H9 (cell line): ENCODE results near the gene CCR3. TPM values are rescaled to one million over a fixed set of nuclear protein-coding genes. Genes with fewer than 3 reads are reported as not detected.

Experiments
- DNase-seq: peaks from one replicate; pipeline ENCODE4 v3.0.0-alpha.2; 2017
- H2AFZ ChIP-seq: one replicate; pipeline ENCODE4 v1.6.1; 2013; ENCODE audit warnings: mild to moderate bottlenecking, low read length, control low read depth, moderate library complexity
- H2AK5ac ChIP-seq: 2 replicates; pipeline ENCODE4 v1.6.1; 2013; ENCODE audit warnings: low read length, control low read depth, mixed read lengths; ENCODE audit not compliant: insufficient read length
- H2BK120ac ChIP-seq: one replicate; pipeline ENCODE4 v1.6.1; 2013; ENCODE audit warnings: low read depth, mild to moderate bottlenecking, low read length, control low read depth, inconsistent platforms; ENCODE audit not compliant: poor library complexity, severe bottlenecking
- H2BK12ac ChIP-seq: 2 replicates; pipeline ENCODE4 v1.6.1; 2013; ENCODE audit warnings: low read length, control low read depth, mixed read lengths, low read depth; ENCODE audit not compliant: insufficient read length
- H2BK15ac ChIP-seq: 2 replicates; pipeline ENCODE4 v1.6.1; 2013; ENCODE audit warnings: low read depth, low read length, control low read depth
- H2BK20ac ChIP-seq: one replicate; pipeline ENCODE4 v1.6.1; 2013; ENCODE audit warnings: low read depth, mild to moderate bottlenecking, low read length, control low read depth, inconsistent platforms; ENCODE audit not compliant: poor library complexity, severe bottlenecking
- H2BK5ac ChIP-seq: 2 replicates; pipeline ENCODE4 v1.6.1; 2013; ENCODE audit warnings: low read length, control low read depth, mixed read lengths; ENCODE audit not compliant: insufficient read length
- H3K14ac ChIP-seq: 2 replicates; pipeline ENCODE4 v1.6.1; 2013; ENCODE audit warnings: low read length, control low read depth; ENCODE audit not compliant: insufficient read depth
- H3K18ac ChIP-seq: 2 replicates; pipeline ENCODE4 v1.6.1; 2013; ENCODE audit warnings: low read depth, mild to moderate bottlenecking, mixed read lengths, low read length, control low read depth; ENCODE audit not compliant: insufficient read length
- H3K23ac ChIP-seq: 2 replicates; pipeline ENCODE4 v1.6.1; 2013; ENCODE audit warnings: low read length, control low read depth, mixed read lengths, low read depth; ENCODE audit not compliant: insufficient read length
- H3K23me2 ChIP-seq: 2 replicates; pipeline ENCODE4 v1.6.1; 2013; ENCODE audit warnings: low read depth, mild to moderate bottlenecking, mixed read lengths, low read length, control low read depth; ENCODE audit not compliant: insufficient read length, poor library complexity, severe bottlenecking
- H3K27ac ChIP-seq: 2 replicates; pipeline ENCODE4 v1.5.1; 2013; ENCODE audit warnings: low read length, control low read depth, mixed read lengths, low read depth; ENCODE audit not compliant: insufficient read length
- H3K27me3 ChIP-seq: 2 replicates; pipeline ENCODE4 v1.6.1; 2013; ENCODE audit warnings: low read length, control low read depth, inconsistent platforms; ENCODE audit not compliant: insufficient read depth
- H3K4ac ChIP-seq: 2 replicates; pipeline ENCODE4 v1.6.1; 2013; ENCODE audit warnings: low read depth, mild to moderate bottlenecking, control low read depth, inconsistent platforms, low read length, moderate library complexity
- H3K4me1 ChIP-seq: 2 replicates; pipeline ENCODE4 v1.6.1; 2013; ENCODE audit warnings: low read length, control low read depth, inconsistent platforms; ENCODE audit not compliant: insufficient read depth
- H3K4me2 ChIP-seq: 2 replicates; pipeline ENCODE4 v1.6.1; 2013; ENCODE audit warnings: low read length, control low read depth, mixed read lengths; ENCODE audit not compliant: insufficient read length, insufficient read depth
- H3K56ac ChIP-seq: 2 replicates; pipeline ENCODE4 v1.6.1; 2013; ENCODE audit warnings: low read depth, mild to moderate bottlenecking, mixed read lengths, low read length, control low read depth; ENCODE audit not compliant: insufficient read length
- H3K79me1 ChIP-seq: 2 replicates; pipeline ENCODE4 v1.6.1; 2013; ENCODE audit warnings: low read depth, mild to moderate bottlenecking, moderate library complexity, low read length, control low read depth, inconsistent platforms; ENCODE audit not compliant: insufficient read depth, poor library complexity, severe bottlenecking
- H3K79me2 ChIP-seq: 2 replicates; pipeline ENCODE4 v1.6.1; 2013; ENCODE audit warnings: low read length, control low read depth, inconsistent platforms; ENCODE audit not compliant: insufficient read depth
- H3K9ac ChIP-seq: 2 replicates; pipeline ENCODE4 v1.6.1; 2013; ENCODE audit warnings: low read length, control low read depth, mixed read lengths; ENCODE audit not compliant: insufficient read length; ENCODE audit errors: extremely low read depth
- H3K9me3 ChIP-seq: one replicate; pipeline ENCODE4 v1.6.1; 2013; ENCODE audit warnings: low read depth, low read length, inconsistent platforms; ENCODE audit not compliant: control insufficient read depth
- H3T11ph ChIP-seq: one replicate; pipeline ENCODE4 v1.6.1; 2013; ENCODE audit warnings: mild to moderate bottlenecking, low read length, control low read depth, inconsistent platforms
- H4K20me1 ChIP-seq: one replicate; pipeline ENCODE4 v1.6.1; 2013; ENCODE audit not compliant: control insufficient read depth, insufficient read length, insufficient read depth
- H4K5ac ChIP-seq: 2 replicates; pipeline ENCODE4 v1.6.1; 2013; ENCODE audit warnings: low read depth, mild to moderate bottlenecking, mixed read lengths, low read length, control low read depth; ENCODE audit not compliant: insufficient read length
- H4K8ac ChIP-seq: replicated peaks from 2 replicates; pipeline ENCODE4 v1.6.1; 2013; ENCODE audit warnings: low read length, control low read depth, mixed read lengths, low read depth; ENCODE audit not compliant: insufficient read length
- H4K91ac ChIP-seq: 2 replicates; pipeline ENCODE4 v1.6.1; 2013; ENCODE audit warnings: low read depth, mild to moderate bottlenecking, moderate library complexity, mixed read lengths, low read length, control low read depth; ENCODE audit not compliant: insufficient read length
- H3K27ac Mint-ChIP-seq, 3 experiments: 2 replicates in 2 of 3; 3 replicates in 1 of 3; pipeline ENCODE4 v1.8.0; 2020 to 2021; ENCODE audit warnings: mixed read lengths in 3 of 3, mild to moderate bottlenecking in 1 of 3, moderate library complexity in 1 of 3
- H3K27me3 Mint-ChIP-seq: 2 replicates; pipeline ENCODE4 v1.8.0; 2021; ENCODE audit warnings: low read depth, mild to moderate bottlenecking, moderate library complexity, mixed read lengths
- H3K36me3 Mint-ChIP-seq, 3 experiments: 2 replicates in 2 of 3; 3 replicates in 1 of 3; pipeline ENCODE4 v1.8.0; 2020 to 2021; ENCODE audit warnings: low read depth in 3 of 3, mixed read lengths in 3 of 3; ENCODE audit not compliant: insufficient read depth in 1 of 3
- H3K4me1 Mint-ChIP-seq, 2 experiments: 2 replicates each; pipeline ENCODE4 v1.8.0; 2020; ENCODE audit warnings: mixed read lengths in 2 of 2
- H3K4me3 Mint-ChIP-seq, 2 experiments: 2 replicates in 1 of 2; 3 replicates in 1 of 2; pipeline ENCODE4 v1.8.0; 2020 to 2021; ENCODE audit warnings: mild to moderate bottlenecking in 2 of 2, mixed read lengths in 2 of 2, moderate library complexity in 1 of 2
- H3K9me3 Mint-ChIP-seq, 2 experiments: 2 replicates in 1 of 2; 3 replicates in 1 of 2; pipeline ENCODE4 v1.8.0; 2020; ENCODE audit warnings: mild to moderate bottlenecking in 2 of 2, mixed read lengths in 2 of 2, moderate library complexity in 1 of 2
- WGBS: extraction: QIAGEN DNeasy Blood & Tissue Kit; methylation state at CpG from one replicate; pipeline ENCODE4 v1.1.7; 2013; ENCODE audit warnings: missing lambda C conversion rate, low lambda C conversion rate, mixed read lengths; ENCODE audit not compliant: insufficient read length; ENCODE audit errors: extremely low coverage; 5-methylcytosine and 5-hydroxymethylcytosine counted together
- total RNA-seq: library from RNA; stranded (reverse); gene quantifications from 2 replicates; pipeline ENCODE4 v1.2.1, GENCODE V29; 2021
- TF ChIP-seq, protein P1 (sequence below): fragments of 200-600 bp; sonication (generic); conservative IDR thresholded peaks from 3 replicates; pipeline ENCODE4 v1.8.0; 2021; ENCODE audit warnings: antibody characterized with exemption, mild to moderate bottlenecking

The CCR3 gene
- total RNA-seq, 1 experiment from 2014 or later, result not detected

DNA sequence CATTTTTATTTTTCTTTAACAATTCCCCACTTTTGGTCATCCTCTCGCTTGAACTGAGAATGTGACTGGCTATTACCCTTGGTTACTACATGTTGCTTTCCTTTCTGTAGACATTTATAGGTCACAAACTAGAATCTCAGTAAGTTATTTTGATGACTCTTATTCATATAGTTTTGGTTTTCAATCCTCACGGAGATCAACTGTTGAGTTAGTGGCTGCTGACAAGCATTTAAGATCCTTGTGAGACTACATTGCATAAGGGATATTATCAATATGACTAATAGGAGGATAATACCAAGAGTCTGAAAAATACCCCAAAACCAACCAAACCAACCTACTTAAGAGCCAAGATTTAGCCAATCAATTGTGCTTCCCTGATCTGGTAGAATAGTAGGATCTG, 16.3 kb downstream of the CCR3 start:
- H3K4me1 Mint-ChIP-seq, result peaks cover 3 to 4% of the 10 kb centered on the region in 2 experiments
- no peaks in the 10 kb centered on the region for H3K4me1 ChIP-seq
- no peaks in the 10 kb centered on the region for H4K20me1 ChIP-seq
- H3K36me3 Mint-ChIP-seq, result peaks cover 6 to 11% (median 6%) of the 10 kb centered on the region in 3 experiments; a peak in 6 of 7 replicates
- TF ChIP-seq, protein P1, sequence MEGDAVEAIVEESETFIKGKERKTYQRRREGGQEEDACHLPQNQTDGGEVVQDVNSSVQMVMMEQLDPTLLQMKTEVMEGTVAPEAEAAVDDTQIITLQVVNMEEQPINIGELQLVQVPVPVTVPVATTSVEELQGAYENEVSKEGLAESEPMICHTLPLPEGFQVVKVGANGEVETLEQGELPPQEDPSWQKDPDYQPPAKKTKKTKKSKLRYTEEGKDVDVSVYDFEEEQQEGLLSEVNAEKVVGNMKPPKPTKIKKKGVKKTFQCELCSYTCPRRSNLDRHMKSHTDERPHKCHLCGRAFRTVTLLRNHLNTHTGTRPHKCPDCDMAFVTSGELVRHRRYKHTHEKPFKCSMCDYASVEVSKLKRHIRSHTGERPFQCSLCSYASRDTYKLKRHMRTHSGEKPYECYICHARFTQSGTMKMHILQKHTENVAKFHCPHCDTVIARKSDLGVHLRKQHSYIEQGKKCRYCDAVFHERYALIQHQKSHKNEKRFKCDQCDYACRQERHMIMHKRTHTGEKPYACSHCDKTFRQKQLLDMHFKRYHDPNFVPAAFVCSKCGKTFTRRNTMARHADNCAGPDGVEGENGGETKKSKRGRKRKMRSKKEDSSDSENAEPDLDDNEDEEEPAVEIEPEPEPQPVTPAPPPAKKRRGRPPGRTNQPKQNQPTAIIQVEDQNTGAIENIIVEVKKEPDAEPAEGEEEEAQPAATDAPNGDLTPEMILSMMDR, result no peak
- H3K27ac Mint-ChIP-seq, result no peak overlapping the region
- H3K23ac ChIP-seq, result no peak overlapping the region
- no peak overlapping the region for H2BK20ac ChIP-seq
- no peak overlapping the region for H4K5ac ChIP-seq
- no peak overlapping the region for H4K91ac ChIP-seq
- H2AFZ ChIP-seq, result no peak overlapping the region
- H2AK5ac ChIP-seq, result no peak overlapping the region
- no peak overlapping the region for H3K4me3 Mint-ChIP-seq
- H3K9ac ChIP-seq, result no peak overlapping the region
- no peak overlapping the region for H2BK5ac ChIP-seq
- H3K79me2 ChIP-seq, result no peaks in the 10 kb centered on the region
- WGBS, result no CpG with 5 or more reads among the region's 2 CpGs
- no peak overlapping the region for H3K14ac ChIP-seq
- H3K27me3 Mint-ChIP-seq, result peaks cover 4% of the 10 kb centered on the region
- H3K9me3 ChIP-seq, result no peaks in the 10 kb centered on the region
- no peak overlapping the region for H4K8ac ChIP-seq
- H3K4ac ChIP-seq, result no peak overlapping the region
- H3K4me2 ChIP-seq, result no peak overlapping the region
- H3K18ac ChIP-seq, result no peak overlapping the region
- no peak overlapping the region for H2BK120ac ChIP-seq
- H2BK12ac ChIP-seq, result no peak overlapping the region
- H3T11ph ChIP-seq, result no peak overlapping the region
- H3K79me1 ChIP-seq, result no peaks in the 10 kb centered on the region
- H3K9me3 Mint-ChIP-seq, result peaks cover 10 to 12% of the 10 kb centered on the region in 2 experiments
- H3K56ac ChIP-seq, result no peak overlapping the region
- no peaks in the 10 kb centered on the region for H3K27me3 ChIP-seq
- no peak overlapping the region for H3K27ac ChIP-seq
- H2BK15ac ChIP-seq, result no peak overlapping the region
- H3K23me2 ChIP-seq, result no peaks in the 10 kb centered on the region
- DNase-seq, result no peak
